Measurements from ENCODE around the gene SNRPB2.

DNA sequence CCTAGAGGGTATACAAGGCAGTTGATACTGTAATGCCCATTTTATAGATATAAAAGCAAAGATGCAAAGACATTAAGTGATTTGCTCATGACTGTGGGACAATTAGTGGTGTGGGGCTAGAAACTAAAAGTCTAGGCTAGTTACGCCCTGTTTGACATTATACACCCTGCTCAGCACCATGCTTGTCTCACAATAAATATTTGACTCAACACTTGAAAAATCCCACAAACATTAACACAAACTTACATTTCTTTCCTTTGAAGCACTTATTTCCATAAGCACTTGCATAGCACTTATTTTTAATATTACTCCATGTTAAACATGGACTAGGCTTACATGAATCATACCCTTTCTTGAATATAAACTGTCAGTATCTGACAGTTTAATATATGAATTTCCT is 36.5 kb upstream of the SNRPB2 start:
- TF ChIP-seq, protein P1, sequence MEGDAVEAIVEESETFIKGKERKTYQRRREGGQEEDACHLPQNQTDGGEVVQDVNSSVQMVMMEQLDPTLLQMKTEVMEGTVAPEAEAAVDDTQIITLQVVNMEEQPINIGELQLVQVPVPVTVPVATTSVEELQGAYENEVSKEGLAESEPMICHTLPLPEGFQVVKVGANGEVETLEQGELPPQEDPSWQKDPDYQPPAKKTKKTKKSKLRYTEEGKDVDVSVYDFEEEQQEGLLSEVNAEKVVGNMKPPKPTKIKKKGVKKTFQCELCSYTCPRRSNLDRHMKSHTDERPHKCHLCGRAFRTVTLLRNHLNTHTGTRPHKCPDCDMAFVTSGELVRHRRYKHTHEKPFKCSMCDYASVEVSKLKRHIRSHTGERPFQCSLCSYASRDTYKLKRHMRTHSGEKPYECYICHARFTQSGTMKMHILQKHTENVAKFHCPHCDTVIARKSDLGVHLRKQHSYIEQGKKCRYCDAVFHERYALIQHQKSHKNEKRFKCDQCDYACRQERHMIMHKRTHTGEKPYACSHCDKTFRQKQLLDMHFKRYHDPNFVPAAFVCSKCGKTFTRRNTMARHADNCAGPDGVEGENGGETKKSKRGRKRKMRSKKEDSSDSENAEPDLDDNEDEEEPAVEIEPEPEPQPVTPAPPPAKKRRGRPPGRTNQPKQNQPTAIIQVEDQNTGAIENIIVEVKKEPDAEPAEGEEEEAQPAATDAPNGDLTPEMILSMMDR (conservative IDR thresholded peaks at IDR 0.05; ENCODE audit: low read length) = no peak
- TF ChIP-seq EZH2phosphoT487 (IDR thresholded peaks at IDR 0.05; ENCODE audit: borderline replicate concordance, low read depth, low read length) = no peak

Data from OCI-LY7 (cell line).